ENCODE results near the gene NTSR1. TPM values are rescaled to one million over a fixed set of nuclear protein-coding genes. Genes with fewer than 3 reads are reported as not detected.

NTSR1 gene
- total and polyA plus RNA-seq, 11 donors, result 0.01 to 0.32 (median 0.07) TPM; not detected in 7

DNA sequence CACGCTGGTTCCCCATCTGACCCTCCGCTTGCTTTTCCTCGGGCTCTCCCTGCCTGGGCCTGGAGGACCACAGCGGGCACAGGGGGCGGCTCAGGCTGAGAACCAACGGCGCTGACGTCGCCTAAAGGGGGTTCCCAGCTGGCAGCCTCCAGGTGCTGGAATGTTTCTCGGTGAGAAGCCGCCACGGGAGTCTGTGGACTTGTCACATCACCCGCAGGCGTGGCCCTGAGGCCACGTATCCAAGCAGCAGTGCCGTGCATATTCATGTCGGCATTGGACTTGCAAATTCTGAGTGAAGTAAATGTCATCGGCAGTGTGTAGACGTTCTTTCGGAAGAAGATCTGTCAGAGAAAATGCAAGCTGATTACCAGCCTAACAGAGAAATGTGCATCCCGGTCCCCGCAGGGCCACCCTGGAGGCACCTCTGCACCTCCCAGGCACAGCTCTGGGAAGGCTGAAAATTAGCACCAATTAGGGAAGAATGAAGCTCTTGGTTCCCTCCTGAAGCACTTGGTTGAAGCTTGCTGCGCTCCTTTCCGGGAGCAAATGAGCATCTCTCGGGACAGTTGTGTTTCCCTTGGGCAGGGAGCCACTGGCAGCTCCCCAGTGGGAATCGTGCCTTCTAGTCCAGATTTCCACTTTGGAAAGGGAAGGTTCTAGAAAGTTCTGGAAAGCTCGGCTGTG is 24.3 kb downstream of the NTSR1 start:
- H3K27me3 ChIP-seq, result peaks cover 0 to 35% (median 4%) of the 10 kb centered on the region in 9 donors
- WGBS, 4 donors, result 73 to 82% (median 80%) methylated on average over 23 to 27 of the region's 27 CpGs
- H3K36me3 ChIP-seq, result no peaks in the 10 kb centered on the region
- H3K27ac ChIP-seq, result no peak overlapping the region
- peaks cover 0 to 2% (median 0%) of the 10 kb centered on the region in 12 donors for H3K9me3 ChIP-seq
- ATAC-seq (no peak), DNase-seq (no peak)
- TF ChIP-seq CTCF (IDR thresholded peaks at IDR 0.05), result no peak
- no peak for TF ChIP-seq POLR2A (IDR thresholded peaks at IDR 0.05)
- no peak overlapping the region for H3K4me3 ChIP-seq
- peaks cover 0 to 11% (median 0%) of the 10 kb centered on the region in 12 donors for H3K4me1 ChIP-seq
- intact Hi-C loops (cut with DNase I), result no loop called here

DNA sequence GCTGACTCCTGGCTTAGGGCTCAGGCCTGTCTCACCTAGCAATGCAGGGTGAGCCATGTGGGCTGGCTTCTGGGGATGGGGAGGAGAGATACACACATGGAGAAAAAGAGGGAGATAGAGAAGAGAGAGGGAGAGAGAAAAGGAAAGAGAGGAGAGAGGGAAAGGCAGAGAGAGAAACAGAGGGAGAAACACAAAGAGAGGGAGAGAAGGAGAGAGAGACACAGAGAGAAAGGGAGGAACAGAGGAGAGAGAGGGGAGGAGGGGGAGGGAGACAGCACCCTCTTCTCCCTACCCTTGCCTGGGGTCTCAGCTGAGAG is 24.8 kb downstream of the NTSR1 start:
- no peak for TF ChIP-seq POLR2A (IDR thresholded peaks at IDR 0.05)
- no peak for TF ChIP-seq CTCF (IDR thresholded peaks at IDR 0.05)
- Histone ChIP-seq H3K27ac (no peak overlapping the region), H3K9me3 (peaks cover 0 to 2% (median 0%) of the 10 kb centered on the region in 12 donors), H3K36me3 (no peaks in the 10 kb centered on the region), H3K4me1 (peaks cover 0 to 8% (median 0%) of the 10 kb centered on the region in 12 donors), H3K27me3 (peaks cover 0 to 31% (median 4%) of the 10 kb centered on the region in 9 donors), H3K4me3 (no peak overlapping the region)
- DNase-seq (no peak), ATAC-seq (no peak)
- intact Hi-C loops (cut with DNase I), result no loop called here

DNA sequence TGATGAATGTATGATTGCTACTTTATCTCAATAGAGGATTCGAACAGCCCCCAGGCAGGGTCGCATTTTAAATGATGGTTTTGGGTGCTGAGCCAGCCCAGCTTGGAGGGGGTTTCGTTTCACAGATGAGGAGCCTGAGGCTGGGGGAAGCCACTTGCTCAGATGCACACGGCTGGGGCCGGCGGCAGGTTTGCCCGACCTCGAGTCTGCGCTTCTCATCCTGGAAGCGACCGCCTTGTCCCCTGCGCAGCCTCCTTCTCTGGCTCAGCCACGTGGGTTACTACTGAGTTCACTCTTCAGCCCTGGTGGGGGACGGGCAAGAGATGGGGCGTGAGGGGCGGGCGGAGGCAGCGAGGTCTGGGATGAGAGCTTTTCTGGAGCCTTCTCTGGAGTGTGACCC is 25.3 kb downstream of the NTSR1 start:
- H3K4me3 ChIP-seq, result no peak overlapping the region
- H3K36me3 ChIP-seq, result no peaks in the 10 kb centered on the region
- H3K27me3 ChIP-seq, result peaks cover 0 to 28% (median 4%) of the 10 kb centered on the region in 9 donors
- peaks cover 0 to 8% (median 0%) of the 10 kb centered on the region in 12 donors for H3K4me1 ChIP-seq
- H3K27ac ChIP-seq, result no peak overlapping the region
- peaks cover 0 to 2% (median 0%) of the 10 kb centered on the region in 12 donors for H3K9me3 ChIP-seq
- intact Hi-C loops (cut with DNase I), result no loop called here
- WGBS, 4 donors, result 71 to 82% (median 80%) methylated on average over 18 of the region's 18 CpGs
- TF ChIP-seq CTCF (IDR thresholded peaks at IDR 0.05) (no peak), POLR2A (IDR thresholded peaks at IDR 0.05) (no peak)
- ATAC-seq (no peak), DNase-seq (peak in 3 of 5 donors; percentile 14 to 54 (median 15))

GRCh38 chr20:62734326-62734725 is 25.7 kb downstream of the NTSR1 start:
- intact Hi-C loops (cut with DNase I), result no loop called here
- H3K27me3 ChIP-seq, result peaks cover 0 to 28% (median 4%) of the 10 kb centered on the region in 9 donors
- no peak overlapping the region for H3K4me3 ChIP-seq
- DNase-seq (peak in 2 of 5 donors; percentile 6 to 14), ATAC-seq (no peak)
- TF ChIP-seq CTCF (IDR thresholded peaks at IDR 0.05), result no peak
- TF ChIP-seq POLR2A (IDR thresholded peaks at IDR 0.05), result no peak
- H3K36me3 ChIP-seq, result no peaks in the 10 kb centered on the region
- H3K9me3 ChIP-seq, result peaks cover 0 to 2% (median 0%) of the 10 kb centered on the region in 12 donors
- H3K4me1 ChIP-seq, result peaks cover 0 to 9% (median 0%) of the 10 kb centered on the region in 12 donors
- H3K27ac ChIP-seq, result no peak overlapping the region
- 74 to 87% (median 82%) methylated on average over 11 of the region's 11 CpGs for WGBS, 4 donors

Data from heart left ventricle (tissue), 16 donors.